ENCODE data around the gene KATNBL1.

KATNBL1 gene, protein sequence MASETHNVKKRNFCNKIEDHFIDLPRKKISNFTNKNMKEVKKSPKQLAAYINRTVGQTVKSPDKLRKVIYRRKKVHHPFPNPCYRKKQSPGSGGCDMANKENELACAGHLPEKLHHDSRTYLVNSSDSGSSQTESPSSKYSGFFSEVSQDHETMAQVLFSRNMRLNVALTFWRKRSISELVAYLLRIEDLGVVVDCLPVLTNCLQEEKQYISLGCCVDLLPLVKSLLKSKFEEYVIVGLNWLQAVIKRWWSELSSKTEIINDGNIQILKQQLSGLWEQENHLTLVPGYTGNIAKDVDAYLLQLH

DNA sequence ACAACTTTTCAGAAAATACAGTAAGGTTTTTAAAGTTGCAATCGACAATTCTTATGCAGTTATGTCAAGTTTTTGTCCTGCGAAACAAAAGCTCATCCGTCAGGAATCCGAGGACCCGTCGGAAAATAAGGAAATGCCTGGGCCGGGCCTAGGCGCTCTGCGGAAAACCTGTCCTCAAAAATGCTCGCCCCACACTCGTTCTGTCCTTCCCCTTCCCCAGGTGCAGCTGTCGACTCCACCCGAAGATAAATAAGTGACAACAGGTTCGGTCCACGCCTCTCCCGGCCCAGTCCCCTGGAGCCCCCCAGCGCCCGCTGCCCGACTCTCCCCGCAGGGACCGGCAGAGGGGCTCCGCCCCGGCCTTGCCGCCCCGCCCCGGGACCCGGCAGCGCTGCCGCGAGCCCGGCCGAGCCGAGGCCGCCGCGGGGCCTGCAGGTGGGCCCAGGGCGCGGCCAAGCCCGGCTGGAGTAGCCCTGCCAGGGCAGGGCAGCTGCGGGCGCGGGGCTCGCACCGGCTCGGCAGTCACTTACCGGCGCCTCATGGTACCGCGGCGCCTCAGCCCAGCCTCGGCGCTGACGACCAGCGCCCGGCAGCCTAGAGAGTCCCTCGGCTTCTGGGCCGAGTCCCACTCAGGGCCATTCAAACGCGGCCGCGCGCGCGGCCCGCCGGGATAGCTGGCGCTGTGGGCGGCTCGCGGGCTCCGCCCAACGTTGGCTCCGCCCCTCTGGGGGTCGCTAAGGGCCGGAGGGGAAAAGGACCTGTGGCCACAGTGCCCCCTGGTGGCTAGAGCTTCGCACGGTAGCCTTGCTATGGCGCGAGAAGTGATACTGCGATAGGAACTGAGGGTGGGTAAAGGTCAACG, at the start of gene KATNBL1:
Gene KATNBL1, minus strand, starts transcription at position 676 of the 862 bp plus-strand sequence. CDS start 46,420 bp downstream, outside the sequence.
- DNase-seq (ENCODE audit: low spot score) = peak; percentile 95

DNA sequence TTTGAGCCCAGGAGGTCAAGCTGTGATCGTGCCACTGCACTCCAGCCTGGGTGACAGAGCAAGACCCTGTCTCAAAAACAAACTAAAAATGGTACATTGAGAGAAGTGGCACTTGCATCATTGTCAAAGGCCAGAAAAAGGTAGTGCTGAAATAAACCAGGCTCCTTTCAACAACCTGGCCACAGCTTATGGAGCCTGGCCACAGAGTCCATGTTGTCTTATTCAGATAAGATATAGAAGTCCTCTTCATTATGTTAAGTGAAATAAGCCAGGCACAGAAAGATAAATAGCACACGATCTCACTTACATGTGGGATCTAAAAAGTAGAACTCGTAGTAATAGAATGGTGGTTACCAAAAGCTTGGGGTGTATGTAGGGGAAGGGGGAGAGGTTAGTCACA, 49.7 kb upstream of the KATNBL1 start:
- no peak for DNase-seq (ENCODE audit: low spot score)

DNA sequence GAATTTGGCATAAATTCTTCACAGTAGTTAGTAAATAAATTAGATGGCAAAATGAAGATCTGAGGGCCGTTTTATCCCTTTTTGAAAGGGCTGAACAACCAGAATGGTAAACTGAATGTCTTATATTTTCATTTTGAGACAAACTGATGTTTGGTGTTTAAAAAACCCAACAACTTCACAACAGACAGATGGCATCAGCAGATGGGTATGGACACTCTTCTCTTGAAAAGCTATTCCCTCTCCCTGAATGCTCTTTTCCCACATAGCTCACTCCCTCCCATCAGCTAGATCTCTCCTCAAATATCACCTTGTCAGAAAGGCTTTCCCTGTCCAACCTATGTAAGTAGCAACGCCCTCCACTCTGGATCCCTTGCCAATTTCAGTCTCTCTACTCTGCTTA, 48.3 kb upstream of the KATNBL1 start:
- no peak for DNase-seq (ENCODE audit: low spot score)

DNA sequence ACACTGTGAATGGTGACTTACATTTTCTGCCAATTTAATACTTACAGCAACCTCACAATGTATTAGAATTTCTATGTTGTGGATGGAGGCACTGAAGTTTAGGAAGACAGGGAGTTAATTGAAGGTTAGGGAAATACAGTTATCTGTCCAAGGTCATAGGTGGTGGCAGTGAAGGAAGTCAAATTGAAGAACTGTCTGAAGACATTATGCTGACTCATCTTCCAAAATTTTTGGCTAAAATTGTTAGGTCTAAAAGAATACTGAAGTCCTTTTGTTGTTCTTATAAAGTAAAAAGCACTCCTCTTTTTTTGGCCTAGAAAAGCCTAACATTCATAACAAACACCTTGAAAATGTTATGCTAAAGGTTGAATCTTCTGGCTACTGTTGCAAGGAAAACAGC, 42.6 kb upstream of the KATNBL1 start:
- no peak for DNase-seq (ENCODE audit: low spot score)

DNA sequence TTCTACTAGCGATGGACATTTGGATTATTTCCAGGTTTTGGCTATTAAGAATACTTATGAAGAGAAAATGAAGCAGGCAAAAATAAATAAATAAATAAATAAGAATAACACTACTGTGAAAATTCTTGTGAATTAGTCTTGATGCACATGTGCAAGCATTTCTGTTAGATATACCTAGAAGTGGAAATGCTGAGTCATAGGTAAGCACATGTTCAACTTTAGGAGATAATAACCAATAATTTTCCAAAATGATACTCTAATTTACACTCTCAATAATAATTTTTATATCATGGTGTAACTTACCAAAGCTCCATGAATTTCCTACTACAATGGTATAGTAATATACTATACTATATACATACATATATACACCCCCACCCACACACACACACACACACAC, 38.3 kb upstream of the KATNBL1 start:
- no peak for DNase-seq (ENCODE audit: low spot score)

DNA sequence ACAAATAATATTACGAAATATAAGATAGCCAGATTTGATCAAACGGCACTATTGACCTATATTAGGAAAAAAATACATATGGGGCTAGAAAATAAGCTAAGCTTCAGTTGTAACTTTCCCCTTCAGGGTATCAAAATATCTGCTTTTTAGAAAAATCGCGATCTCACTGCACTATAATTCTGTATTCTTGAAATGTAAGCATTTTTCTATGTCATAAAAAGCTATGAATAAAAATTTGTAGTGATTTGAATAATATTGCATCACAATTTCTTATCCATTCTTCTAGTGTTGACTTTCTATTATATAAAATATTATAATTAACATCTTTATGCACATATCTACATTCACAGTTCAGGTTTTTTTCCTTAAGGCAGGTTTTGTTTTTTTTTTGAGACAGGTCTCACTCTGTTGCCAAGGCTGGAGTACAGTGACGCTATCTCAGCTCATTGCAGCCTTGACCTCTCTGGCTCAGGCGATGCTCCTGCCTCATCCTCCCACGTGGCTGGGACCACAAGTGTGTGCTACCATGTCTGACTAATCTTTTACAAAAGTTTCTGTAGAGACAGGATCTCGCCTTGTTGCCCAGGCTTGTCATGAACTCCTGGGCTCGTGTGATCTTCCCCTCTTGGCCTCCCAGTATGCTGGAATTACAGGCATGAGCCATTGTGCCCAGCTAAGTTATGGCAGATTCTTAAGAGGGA, 36.5 kb upstream of the KATNBL1 start:
- no peak for DNase-seq (ENCODE audit: low spot score)

DNA sequence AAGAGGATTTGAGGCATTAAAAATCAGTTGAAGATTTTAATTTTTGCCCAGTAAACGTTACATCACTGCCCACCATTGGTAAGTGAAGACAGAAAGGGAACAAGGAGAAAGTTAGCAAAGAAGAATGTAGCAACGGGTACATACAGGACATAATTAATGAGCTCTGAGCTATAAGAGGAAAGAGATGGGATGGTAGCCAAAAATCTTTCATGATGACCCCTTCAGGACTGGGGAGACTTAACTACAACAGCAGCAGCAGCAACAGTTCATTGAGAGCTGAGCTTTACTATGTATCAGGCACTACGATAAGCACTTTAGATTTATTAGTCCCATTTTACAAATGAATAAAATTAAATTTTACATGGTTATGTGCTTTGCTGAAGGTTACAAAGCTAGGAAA, 33.3 kb upstream of the KATNBL1 start:
- no peak for DNase-seq (ENCODE audit: low spot score)

DNA sequence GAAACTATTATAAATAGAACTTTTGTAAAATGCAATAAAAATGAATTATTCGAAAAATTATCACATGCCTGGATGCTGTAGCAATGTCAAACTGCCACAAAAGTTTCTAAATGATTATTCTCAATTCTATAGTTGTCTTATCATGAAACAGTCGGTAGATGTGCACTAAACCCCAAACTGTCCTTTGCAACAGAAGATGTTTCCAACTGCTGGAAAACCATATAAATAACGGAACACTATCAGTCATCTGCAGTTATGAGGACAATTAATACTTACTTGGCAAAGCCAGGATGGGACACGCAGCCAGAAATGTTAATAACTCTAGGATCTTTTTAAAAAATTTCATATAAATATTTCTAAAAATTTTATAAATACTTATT, 32.4 kb upstream of the KATNBL1 start:
- DNase-seq (ENCODE audit: low spot score) = no peak

DNA sequence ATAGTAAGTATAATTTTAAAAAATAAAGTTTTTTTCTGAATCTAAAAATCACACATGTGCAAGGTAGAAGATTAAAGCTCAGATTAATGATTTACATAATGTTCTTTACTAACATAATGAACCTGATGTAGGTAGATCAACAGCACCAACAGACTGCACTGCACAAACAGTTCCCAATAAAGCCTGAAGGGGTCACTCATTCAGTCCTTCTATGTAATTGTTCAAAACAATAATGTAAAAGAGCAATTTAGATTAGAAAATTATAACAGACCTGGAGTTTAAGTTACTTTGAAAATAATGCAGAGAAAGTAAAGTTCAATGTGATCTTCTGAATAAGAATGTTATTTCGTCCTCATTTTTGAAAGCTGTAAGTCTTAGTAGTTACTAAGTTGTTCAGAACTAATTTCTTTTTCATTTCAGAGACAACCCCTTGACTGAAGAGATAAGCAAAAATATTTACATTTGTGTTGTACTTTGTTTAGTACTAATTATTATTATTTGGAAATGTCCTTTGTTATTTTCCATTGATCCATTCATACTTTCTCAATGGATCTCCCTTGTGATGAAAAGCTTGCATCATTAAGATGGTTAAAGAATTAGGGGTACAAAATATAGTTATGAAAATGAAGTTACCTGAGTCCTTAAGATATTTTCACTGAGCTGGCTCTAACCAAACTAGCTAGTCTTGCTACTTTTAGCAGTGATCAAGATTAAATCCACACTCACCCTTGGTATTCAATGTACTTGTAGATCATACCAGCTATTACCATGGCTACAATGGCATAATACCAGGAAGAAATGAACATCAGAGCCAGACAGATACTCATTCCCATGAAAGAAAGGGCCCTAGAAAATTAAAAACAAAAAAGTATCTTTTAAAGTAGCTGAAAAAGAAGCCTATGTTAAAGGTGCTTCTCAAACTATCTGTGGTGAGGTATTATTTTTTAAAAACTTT, 31.8 kb upstream of the KATNBL1 start:
- DNase-seq (ENCODE audit: low spot score) = peak; percentile 12

DNA sequence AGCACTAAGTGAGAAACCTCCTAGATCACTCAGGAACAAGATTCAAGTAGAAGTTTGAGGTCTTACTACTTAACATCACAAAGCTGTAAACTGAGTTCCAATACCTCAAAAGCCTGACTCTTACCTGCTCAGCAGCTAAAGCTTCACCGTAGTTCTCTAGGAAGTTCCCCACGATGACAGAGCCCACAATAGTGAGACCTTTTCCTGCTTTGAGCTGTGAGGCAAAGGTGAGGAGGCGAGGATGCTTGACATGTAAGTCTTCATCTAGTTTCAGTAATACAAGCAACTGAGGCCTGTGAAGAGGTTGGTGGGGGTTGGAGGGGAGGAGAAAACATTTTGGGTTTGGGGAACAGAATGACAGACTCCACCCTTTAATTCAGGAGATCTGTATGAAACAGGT, 30.6 kb upstream of the KATNBL1 start:
- DNase-seq (ENCODE audit: low spot score) = no peak

DNA sequence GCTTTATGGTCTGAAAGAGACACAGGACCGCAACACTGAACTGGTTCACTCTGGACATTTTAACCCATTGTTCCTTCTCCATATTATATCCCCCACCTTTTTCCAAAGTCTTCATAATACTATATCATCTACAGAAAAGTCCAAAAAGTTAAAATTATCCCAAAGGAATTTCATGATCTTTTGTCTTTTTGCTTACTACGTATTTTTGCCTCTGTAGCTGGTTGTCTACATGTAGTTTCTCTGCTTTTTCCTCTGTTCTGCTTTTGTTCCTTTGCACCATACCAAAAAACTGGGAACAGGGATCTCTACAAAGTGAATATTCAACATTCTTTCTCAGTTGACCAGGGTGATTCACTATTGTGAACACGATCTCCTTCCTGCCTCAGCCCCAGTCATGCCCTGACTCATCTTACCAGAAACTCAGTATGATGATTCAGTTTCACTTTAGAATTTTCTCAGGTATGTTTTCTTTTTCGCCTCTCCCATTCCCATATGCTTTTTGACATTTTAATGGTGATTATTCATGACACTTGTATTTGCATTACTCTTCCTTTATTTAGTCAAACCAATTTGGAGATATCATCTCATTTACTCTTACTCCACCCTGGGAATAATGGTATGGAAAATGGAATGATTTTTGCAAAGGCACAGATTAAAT, 29.4 kb upstream of the KATNBL1 start:
- DNase-seq (ENCODE audit: low spot score) = no peak

DNA sequence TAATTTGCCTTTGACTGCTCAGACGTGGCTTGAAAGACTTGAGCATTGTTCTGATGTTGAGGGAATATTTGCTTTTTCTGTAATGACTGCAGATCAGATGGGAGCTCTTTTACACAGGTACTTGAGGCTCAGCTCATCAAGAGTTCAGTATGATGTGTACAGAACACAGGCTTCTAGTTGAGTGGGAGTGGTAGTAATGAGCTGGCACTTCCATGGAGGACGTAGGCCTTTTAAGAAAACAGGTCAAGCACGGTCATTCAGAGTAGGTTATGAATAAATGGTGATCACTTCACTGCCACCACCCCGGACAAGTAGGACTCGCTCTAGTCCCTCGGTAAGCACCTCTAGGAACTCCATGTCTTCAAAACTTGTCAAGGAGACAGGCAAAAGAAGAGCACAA, 23.7 kb upstream of the KATNBL1 start:
- DNase-seq (ENCODE audit: low spot score) = no peak

DNA sequence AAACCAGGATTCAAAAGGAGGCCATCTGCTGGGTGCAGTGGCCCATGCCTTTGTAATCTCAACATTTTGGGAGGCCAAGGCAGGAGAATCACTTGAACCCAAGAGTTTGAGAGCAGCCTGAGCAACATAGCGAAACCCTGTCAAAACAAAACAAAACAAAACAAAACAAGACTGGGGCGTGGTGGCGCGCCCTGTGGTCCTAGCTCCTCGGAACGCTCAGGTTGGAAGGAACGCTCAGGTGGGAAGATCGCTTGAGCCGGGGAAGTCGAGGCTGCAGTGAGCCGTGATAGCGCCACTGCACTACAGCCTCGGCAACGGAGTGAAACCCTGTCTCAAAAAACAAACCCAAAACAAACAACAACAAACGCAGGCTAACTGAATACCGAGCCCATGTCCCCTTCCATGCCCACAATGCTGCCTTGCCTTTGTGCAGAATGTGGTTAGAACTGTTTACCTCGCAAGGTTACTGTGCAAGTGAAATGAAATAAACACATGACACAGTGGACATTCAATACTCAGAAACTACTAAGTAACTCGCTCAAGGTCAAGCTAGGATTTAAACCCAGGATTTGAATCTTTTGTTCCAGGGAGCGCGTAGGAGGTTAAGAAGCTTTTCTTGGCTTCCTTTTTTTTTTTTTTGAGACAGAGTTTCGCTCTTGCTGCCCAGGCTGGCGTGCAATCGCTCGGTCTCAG, 14.2 kb upstream of the KATNBL1 start:
- no peak for DNase-seq (ENCODE audit: low spot score)

DNA sequence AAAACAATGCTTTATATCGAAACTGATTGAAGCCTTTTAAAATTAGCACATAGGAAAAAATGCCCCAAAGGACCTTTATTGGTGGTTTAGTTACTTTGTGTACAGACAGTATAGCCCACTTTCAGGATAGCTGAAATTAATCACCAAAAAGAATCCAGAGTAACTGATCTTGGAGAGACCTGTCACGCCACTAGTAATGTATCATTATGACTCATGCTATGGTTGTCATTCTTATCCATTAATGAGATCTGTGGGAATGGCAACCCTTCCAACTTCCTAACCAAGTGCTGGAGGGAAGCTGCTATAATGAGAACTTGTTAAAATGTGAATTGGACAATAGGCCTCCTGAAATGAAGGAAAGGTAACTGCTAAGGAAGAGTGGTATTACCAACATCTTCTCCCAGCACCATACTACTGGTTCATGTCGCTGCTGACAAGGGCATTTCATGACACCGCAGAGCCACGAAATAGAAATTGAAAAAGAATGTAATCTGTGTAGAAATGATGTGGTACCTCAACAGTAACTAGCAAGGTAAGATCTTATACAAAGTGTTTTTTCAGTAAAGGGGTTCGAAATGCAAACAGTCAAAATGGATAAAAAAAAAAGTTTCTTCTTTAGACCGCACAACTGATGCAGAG, 7.8 kb upstream of the KATNBL1 start:
- no peak for DNase-seq (ENCODE audit: low spot score)

DNA sequence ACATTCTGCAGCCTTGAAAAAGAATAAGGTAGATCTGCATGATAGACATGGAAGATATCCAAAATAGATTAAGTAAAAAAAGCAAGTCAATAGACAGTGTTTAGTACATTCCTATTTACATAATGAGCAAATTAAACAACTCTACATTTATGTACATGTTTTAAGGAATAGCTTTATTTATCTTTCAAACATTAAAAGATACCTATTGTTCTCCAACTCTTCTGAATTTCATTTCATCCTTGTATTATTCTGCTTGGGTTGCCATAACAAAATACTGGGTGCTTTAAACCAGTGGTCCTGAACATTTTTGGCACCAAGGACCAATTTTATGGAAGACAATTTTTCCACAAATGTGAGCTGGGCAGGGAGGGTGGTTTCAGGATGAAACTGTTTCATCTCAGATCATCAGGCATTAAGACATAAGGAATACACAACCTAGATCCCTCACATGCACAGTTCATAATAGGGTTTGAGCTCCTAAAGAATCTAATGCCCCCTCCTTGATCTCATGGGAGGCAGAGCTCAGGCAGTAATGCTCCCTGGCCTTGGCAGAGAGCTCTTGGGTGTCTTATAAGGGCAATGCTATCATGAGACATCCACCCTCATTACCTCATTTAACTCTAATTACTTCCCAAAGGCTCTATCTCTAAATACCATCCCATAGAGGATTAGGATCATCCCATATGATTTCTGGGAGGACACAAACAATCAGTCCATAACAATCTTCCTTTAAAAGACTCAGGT, 6.8 kb upstream of the KATNBL1 start:
- DNase-seq (ENCODE audit: low spot score) = no peak

DNA sequence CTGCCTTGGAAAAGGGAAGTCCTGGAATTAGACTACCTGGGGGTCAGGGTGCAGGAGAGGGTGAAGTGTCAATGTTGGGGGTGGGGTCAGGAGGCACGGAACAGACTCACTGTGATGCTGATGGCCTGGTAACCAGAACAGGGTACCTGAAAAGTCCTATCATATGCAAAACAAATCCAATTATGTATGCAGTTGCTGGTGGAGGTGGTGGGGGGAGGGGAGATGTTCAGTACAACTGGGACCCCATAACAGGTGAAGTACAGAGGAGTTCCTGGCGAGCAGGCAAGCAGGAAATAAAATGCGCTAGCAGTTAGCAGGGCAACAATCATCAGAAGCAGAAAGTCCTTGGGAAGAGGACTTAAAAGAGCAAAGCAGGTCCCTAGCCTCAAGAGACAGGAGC, 4.2 kb upstream of the KATNBL1 start:
- DNase-seq (ENCODE audit: low spot score) = no peak

DNA sequence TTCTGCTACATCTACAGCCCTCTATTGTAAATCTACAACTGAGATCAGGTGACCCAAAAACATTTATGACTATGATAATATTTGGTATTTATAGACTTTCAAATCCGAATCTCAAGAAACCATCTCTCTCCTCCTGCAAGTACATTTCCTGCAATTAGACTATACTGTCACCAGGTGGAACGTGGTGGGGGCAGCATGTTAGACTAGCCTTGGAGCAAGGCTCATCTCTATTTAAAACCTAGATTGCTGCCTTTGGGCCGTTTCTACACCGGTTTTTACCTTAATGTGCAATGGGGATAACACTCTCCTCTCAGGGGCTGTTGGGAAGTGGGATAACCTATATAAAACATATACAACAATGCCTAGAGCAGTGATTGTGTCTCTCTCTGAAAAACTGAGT, 3.8 kb upstream of the KATNBL1 start:
- DNase-seq (ENCODE audit: low spot score) = no peak

DNA sequence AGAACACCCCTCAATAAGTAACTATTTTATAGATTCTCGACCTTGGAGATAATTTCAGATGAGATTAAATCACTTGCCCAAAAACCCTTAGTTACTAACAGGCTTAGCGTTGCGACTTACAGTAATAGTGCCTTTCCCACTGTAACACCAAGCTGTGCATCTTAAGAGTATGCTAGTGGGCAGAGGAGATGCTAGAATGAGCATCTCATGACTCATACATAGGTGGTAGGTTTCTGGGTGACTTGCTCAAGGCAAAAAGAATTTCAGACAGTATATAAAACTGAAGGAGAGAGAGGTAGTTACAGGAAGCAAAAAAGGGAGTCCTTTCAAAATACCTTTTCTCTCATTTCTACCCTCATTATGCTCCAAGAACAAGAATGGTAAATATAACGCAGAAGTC, 3.9 kb downstream of the KATNBL1 start:
- no peak for DNase-seq (ENCODE audit: low spot score)

DNA sequence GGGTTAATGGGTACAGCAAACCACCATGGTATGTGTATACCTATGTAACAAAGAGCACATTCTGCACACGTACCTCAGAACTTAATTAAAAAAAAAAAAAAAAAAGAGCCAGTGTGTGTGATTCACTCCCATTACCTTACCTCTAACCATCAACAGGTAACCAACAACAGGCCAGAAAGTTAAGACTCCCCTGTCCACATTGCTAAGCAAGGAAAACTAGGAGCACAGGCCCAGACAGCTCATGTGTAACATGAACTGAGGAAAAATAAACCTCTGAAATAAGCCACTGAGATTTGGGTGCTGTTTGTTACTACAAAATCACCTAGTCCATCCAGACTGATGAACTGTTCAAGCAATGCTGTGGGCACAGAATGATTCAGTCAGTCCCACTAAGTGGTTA, 6.0 kb downstream of the KATNBL1 start:
- no peak for DNase-seq (ENCODE audit: low spot score)
